Urinary bladder (tissue), 4 donors: ENCODE measurements around the gene GALNT9. TPM values are rescaled to one million over a fixed set of nuclear protein-coding genes. Genes with fewer than 3 reads are reported as not detected.

Experiments used
- DNase-seq: peaks from one replicate; pipeline ENCODE4 v3.0.0-alpha.2; 2015; ENCODE audit errors: extremely low spot score
- H3K27ac ChIP-seq: one replicate; pipeline ENCODE4 v1.5.1; 2013; ENCODE audit warnings: low read depth, mild to moderate bottlenecking, moderate library complexity
- H3K36me3 ChIP-seq: one replicate; pipeline ENCODE4 v1.6.1; 2013; ENCODE audit warnings: mild to moderate bottlenecking, moderate library complexity; ENCODE audit not compliant: insufficient read depth
- H3K4me1 ChIP-seq: one replicate; pipeline ENCODE4 v1.6.1; 2013; ENCODE audit warnings: mild to moderate bottlenecking, moderate library complexity; ENCODE audit not compliant: insufficient read depth
- H3K4me3 ChIP-seq: one replicate; pipeline ENCODE4 v1.5.1; 2013; ENCODE audit warnings: low read depth, low read length
- WGBS: extraction: QIAGEN DNeasy Blood & Tissue Kit; methylation state at CpG from one replicate; pipeline ENCODE4 v1.1.7; 2013; 5-methylcytosine and 5-hydroxymethylcytosine counted together
- polyA plus RNA-seq: library from polyadenylated mRNA; stranded (reverse); fragments of 200-250 nt; gene quantifications from one replicate; pipeline ENCODE4 v1.2.3, GENCODE V29; 2013
- total RNA-seq: library from RNA; depleted of rRNA; stranded (reverse); fragments of >200 nt; gene quantifications from one replicate; pipeline ENCODE4 v1.2.3, GENCODE V29; 2014
- donor health status: healthy with polysubstance abuse.
- donor health status: healthy.

GALNT9 gene
- total and polyA plus RNA-seq, 2 donors: 0.60 to 2.4 TPM

- 85% methylated on average over 26 of the region's 26 CpGs for WGBS
- no peak for DNase-seq
- no peaks in the 10 kb centered on the region for H3K4me1 ChIP-seq
- H3K27ac ChIP-seq: no peak overlapping the region
- no peak overlapping the region for H3K4me3 ChIP-seq
- H3K36me3 ChIP-seq: no peaks in the 10 kb centered on the region
These were observed 115.8 kb downstream of the GALNT9 start for GRCh38 chr12:132213359-132214160.

- DNase-seq: no peak
- WGBS: 89% methylated on average over 17 of the region's 17 CpGs
- Histone ChIP-seq H3K4me1 (no peaks in the 10 kb centered on the region), H3K36me3 (no peaks in the 10 kb centered on the region), H3K27ac (no peak overlapping the region), H3K4me3 (no peak overlapping the region)
These were observed 117.6 kb downstream of the GALNT9 start for GRCh38 chr12:132211816-132212215.

- Histone ChIP-seq H3K4me3 (no peak overlapping the region), H3K27ac (no peak overlapping the region), H3K36me3 (no peaks in the 10 kb centered on the region), H3K4me1 (no peaks in the 10 kb centered on the region)
- DNase-seq: no peak
- WGBS: 88% methylated on average over 18 of the region's 18 CpGs
These were observed 118.1 kb downstream of the GALNT9 start for GRCh38 chr12:132211326-132211725.

- no peaks in the 10 kb centered on the region for H3K4me1 ChIP-seq
- H3K27ac ChIP-seq: no peak overlapping the region
- no peak for DNase-seq
- 86% methylated on average over 48 of the region's 48 CpGs for WGBS
- no peaks in the 10 kb centered on the region for H3K36me3 ChIP-seq
- no peak overlapping the region for H3K4me3 ChIP-seq
These were observed 119.0 kb downstream of the GALNT9 start for GRCh38 chr12:132210223-132211055.

GRCh38 chr12:132209619-132210222 is 119.7 kb downstream of the GALNT9 start:
- DNase-seq: no peak
- no peaks in the 10 kb centered on the region for H3K36me3 ChIP-seq
- no peak overlapping the region for H3K4me3 ChIP-seq
- H3K4me1 ChIP-seq: no peaks in the 10 kb centered on the region
- WGBS: 76% methylated on average over 14 of the region's 14 CpGs
- no peak overlapping the region for H3K27ac ChIP-seq

GRCh38 chr12:132208153-132208823 is 121.1 kb downstream of the GALNT9 start:
- 91% methylated on average over 15 of the region's 15 CpGs for WGBS
- H3K4me1 ChIP-seq: no peaks in the 10 kb centered on the region
- H3K27ac ChIP-seq: no peak overlapping the region
- H3K4me3 ChIP-seq: no peak overlapping the region
- no peak for DNase-seq
- H3K36me3 ChIP-seq: no peaks in the 10 kb centered on the region

- WGBS: 89% methylated on average over 36 of the region's 36 CpGs
- Histone ChIP-seq H3K4me3 (no peak overlapping the region), H3K36me3 (no peaks in the 10 kb centered on the region), H3K4me1 (no peaks in the 10 kb centered on the region), H3K27ac (no peak overlapping the region)
- no peak for DNase-seq
These were observed 122.2 kb downstream of the GALNT9 start for GRCh38 chr12:132207083-132207775.

- Histone ChIP-seq H3K27ac (no peak overlapping the region), H3K4me1 (no peaks in the 10 kb centered on the region), H3K4me3 (no peak overlapping the region), H3K36me3 (no peaks in the 10 kb centered on the region)
- 44% methylated on average over 14 of the region's 14 CpGs for WGBS
- no peak for DNase-seq
These were observed 123.3 kb downstream of the GALNT9 start for GRCh38 chr12:132206046-132206434.

GRCh38 chr12:132205271-132206045 is 123.9 kb downstream of the GALNT9 start:
- no peaks in the 10 kb centered on the region for H3K36me3 ChIP-seq
- H3K27ac ChIP-seq: no peak overlapping the region
- no peak overlapping the region for H3K4me3 ChIP-seq
- H3K4me1 ChIP-seq: no peaks in the 10 kb centered on the region
- 4% methylated on average over 53 of the region's 53 CpGs for WGBS
- no peak for DNase-seq

GRCh38 chr12:132204793-132205270 is 124.6 kb downstream of the GALNT9 start:
- Histone ChIP-seq H3K27ac (no peak overlapping the region), H3K4me1 (no peaks in the 10 kb centered on the region), H3K36me3 (no peaks in the 10 kb centered on the region), H3K4me3 (no peak overlapping the region)
- no peak for DNase-seq
- WGBS: 30% methylated on average over 20 of the region's 20 CpGs

- Histone ChIP-seq H3K4me3 (no peak overlapping the region), H3K36me3 (no peaks in the 10 kb centered on the region), H3K4me1 (no peaks in the 10 kb centered on the region), H3K27ac (no peak overlapping the region)
- WGBS: 32% methylated on average over 33 of the region's 33 CpGs
- no peak for DNase-seq
These were observed 125.2 kb downstream of the GALNT9 start for GRCh38 chr12:132204063-132204792.
